ENCODE data around the gene WTIP. TPM values are rescaled to one million over a fixed set of nuclear protein-coding genes. Genes with fewer than 3 reads are reported as not detected.
A peak's percentile ranks its signal among the peaks of the same experiment; 100 is the strongest.

Gene WTIP
- polyA plus RNA-seq, 4 donors = 2.4 to 5.8 (median 3.8) TPM; not detected in 1

DNA sequence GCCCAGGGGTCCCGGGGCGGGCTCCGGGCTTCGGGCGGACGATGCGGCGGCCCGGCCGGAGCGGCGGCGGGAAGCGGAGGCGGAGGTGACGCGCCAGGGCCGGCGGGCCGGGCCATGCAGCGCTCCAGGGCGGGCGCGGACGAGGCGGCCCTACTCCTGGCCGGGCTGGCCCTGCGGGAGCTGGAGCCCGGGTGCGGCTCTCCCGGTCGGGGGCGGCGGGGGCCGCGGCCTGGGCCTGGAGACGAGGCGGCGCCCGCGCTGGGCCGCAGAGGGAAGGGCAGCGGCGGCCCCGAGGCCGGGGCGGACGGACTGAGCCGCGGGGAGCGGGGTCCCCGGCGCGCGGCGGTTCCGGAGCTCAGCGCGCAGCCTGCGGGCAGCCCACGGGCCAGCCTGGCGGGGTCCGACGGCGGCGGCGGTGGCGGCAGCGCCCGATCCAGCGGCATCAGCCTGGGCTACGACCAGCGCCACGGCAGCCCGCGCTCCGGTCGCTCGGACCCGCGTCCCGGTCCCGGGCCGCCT lies 362 bp downstream of the WTIP start:
- 1 to 3% (median 1%) methylated on average over 36 to 84 of the region's 84 CpGs for WGBS, 3 donors
- H3K4me1 ChIP-seq (ENCODE audit: control insufficient read depth in 3 of 3, insufficient read depth in 2 of 3, low read depth in 1 of 3, low read length in 2 of 3) = no peaks in the 10 kb centered on the region
- peak overlapping the region in 1 of 3 donors; percentile 43 for H3K27ac ChIP-seq (ENCODE audit: low read depth in 1 of 3, low read length in 2 of 3)
- H3K4me3 ChIP-seq (ENCODE audit: low read depth in 1 of 3, low read length in 3 of 3) = peak overlapping the region in 2 of 3 donors; percentile 42 to 55
- no peaks in the 10 kb centered on the region for H3K36me3 ChIP-seq (ENCODE audit: control insufficient read depth in 3 of 3, insufficient read depth in 2 of 3, low read depth in 1 of 3, low read length in 3 of 3)
- H3K27me3 ChIP-seq (ENCODE audit: control insufficient read depth in 3 of 3, insufficient read depth in 3 of 3, low read length in 3 of 3) = peaks cover 7 to 34% (median 23%) of the 10 kb centered on the region in 3 donors
- H3K9me3 ChIP-seq (ENCODE audit: control insufficient read depth in 2 of 2, insufficient read depth in 1 of 2, low read depth in 1 of 2, low read length in 1 of 2) = no peaks in the 10 kb centered on the region
- DNase-seq (peak in 1 of 2 donors; percentile 43), FAIRE-seq (no peak)

DNA sequence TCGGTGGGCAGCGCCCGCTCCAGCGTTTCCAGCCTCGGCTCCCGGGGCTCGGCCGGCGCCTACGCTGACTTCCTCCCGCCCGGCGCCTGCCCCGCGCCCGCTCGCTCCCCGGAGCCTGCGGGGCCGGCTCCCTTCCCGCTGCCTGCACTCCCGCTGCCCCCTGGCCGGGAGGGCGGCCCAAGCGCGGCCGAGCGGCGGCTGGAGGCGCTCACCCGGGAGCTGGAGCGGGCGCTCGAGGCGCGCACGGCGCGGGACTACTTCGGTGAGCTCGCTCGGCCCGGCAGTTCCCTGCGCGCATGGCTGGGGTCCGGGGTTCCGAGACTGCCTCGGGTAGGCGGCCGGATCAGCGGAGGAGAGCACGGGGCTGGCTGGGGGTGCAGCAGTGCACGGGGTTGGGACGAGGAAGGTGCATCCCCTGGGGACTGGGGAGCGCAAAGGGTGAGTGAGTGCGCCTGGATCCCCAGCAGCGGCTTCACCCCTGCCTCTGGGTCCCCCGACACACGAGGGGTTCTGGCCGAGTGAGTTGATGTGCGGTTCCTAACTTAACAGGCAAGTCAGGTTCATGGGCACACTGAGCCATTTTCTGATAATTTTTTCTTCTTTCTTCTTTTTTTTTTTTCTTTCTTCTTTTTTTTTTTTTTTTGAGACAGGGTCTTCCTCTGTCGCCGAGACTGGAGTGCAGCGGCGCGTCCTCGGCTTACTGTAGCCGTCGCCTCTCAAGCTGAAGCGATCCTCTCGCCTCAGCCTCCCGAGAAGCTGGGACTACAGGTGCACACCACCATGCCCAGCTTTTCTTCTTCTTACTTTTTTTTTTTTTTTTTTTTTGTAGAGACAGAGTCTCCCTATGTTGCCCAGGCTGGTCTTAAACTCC lies 1.1 kb downstream of the WTIP start:
- FAIRE-seq (no peak), DNase-seq (peak in 1 of 2 donors; percentile 48)
- H3K4me1 ChIP-seq (ENCODE audit: control insufficient read depth in 3 of 3, insufficient read depth in 2 of 3, low read depth in 1 of 3, low read length in 2 of 3) = no peaks in the 10 kb centered on the region
- peak overlapping the region; percentile 42 to 55 (median 48) for H3K4me3 ChIP-seq (ENCODE audit: low read depth in 1 of 3, low read length in 3 of 3)
- H3K36me3 ChIP-seq (ENCODE audit: control insufficient read depth in 3 of 3, insufficient read depth in 2 of 3, low read depth in 1 of 3, low read length in 3 of 3) = no peaks in the 10 kb centered on the region
- no peaks in the 10 kb centered on the region for H3K9me3 ChIP-seq (ENCODE audit: control insufficient read depth in 2 of 2, insufficient read depth in 1 of 2, low read depth in 1 of 2, low read length in 1 of 2)
- peaks cover 7 to 34% (median 23%) of the 10 kb centered on the region in 3 donors for H3K27me3 ChIP-seq (ENCODE audit: control insufficient read depth in 3 of 3, insufficient read depth in 3 of 3, low read length in 3 of 3)
- peak overlapping the region in 1 of 3 donors; percentile 43 for H3K27ac ChIP-seq (ENCODE audit: low read depth in 1 of 3, low read length in 2 of 3)
- WGBS, 3 donors = 6 to 13% (median 10%) methylated on average over 57 to 72 of the region's 72 CpGs

DNA sequence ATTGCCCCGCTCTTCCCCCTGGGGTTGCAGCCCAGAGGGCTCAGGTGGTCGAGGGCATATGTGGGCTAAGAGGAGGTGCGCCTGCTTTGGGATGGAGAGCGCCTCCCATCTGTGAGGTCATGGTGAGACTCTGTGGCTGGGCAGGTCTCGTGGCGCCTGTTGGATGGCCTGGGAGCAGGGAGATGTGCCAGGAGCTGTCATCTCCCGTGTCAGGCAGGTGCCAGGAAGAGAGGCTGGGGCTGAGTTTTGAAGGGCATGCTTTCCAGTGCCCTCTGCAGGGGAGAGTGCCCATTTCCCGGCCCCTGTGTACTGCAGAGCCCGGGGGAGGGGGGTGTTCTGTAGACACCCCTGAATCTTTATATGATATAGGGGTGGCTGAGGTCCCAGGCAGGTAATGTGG lies 2.8 kb downstream of the WTIP start:
- Histone ChIP-seq H3K27me3 (ENCODE audit: control insufficient read depth in 3 of 3, insufficient read depth in 3 of 3, low read length in 3 of 3) (peaks cover 7 to 34% (median 23%) of the 10 kb centered on the region in 3 donors), H3K9me3 (ENCODE audit: control insufficient read depth in 2 of 2, insufficient read depth in 1 of 2, low read depth in 1 of 2, low read length in 1 of 2) (no peaks in the 10 kb centered on the region), H3K4me3 (ENCODE audit: low read depth in 1 of 3, low read length in 3 of 3) (no peak overlapping the region), H3K27ac (ENCODE audit: low read depth in 1 of 3, low read length in 2 of 3) (no peak overlapping the region), H3K4me1 (ENCODE audit: control insufficient read depth in 3 of 3, insufficient read depth in 2 of 3, low read depth in 1 of 3, low read length in 2 of 3) (no peaks in the 10 kb centered on the region), H3K36me3 (ENCODE audit: control insufficient read depth in 3 of 3, insufficient read depth in 2 of 3, low read depth in 1 of 3, low read length in 3 of 3) (no peaks in the 10 kb centered on the region)
- WGBS, 3 donors = 64 to 80% (median 72%) methylated on average over 9 of the region's 9 CpGs
- FAIRE-seq (no peak), DNase-seq (no peak)

DNA sequence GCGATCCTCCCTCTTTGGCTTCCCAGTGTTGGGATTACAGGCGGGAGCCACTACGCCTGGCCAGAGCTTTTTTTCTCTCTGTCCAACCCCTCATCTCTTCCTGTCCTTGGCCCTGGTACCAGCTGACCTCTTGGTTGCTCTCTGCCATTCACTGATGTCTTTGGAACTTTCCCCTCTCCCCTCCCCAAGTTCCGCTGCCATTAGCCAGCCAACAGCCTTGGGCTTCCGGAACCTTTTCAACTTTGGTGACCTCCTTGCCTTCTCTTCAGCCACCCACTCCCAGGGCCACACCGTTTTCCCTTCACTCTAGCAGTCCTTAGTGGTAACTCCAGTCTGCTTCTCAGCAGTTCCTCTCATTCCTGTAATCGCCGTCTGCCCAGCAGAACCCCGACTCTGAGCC lies 4.3 kb downstream of the WTIP start:
- Histone ChIP-seq H3K27me3 (ENCODE audit: control insufficient read depth in 3 of 3, insufficient read depth in 3 of 3, low read length in 3 of 3) (peaks cover 3 to 22% (median 20%) of the 10 kb centered on the region in 3 donors), H3K4me1 (ENCODE audit: control insufficient read depth in 3 of 3, insufficient read depth in 2 of 3, low read depth in 1 of 3, low read length in 2 of 3) (no peaks in the 10 kb centered on the region), H3K4me3 (ENCODE audit: low read depth in 1 of 3, low read length in 3 of 3) (no peak overlapping the region), H3K36me3 (ENCODE audit: control insufficient read depth in 3 of 3, insufficient read depth in 2 of 3, low read depth in 1 of 3, low read length in 3 of 3) (no peaks in the 10 kb centered on the region), H3K27ac (ENCODE audit: low read depth in 1 of 3, low read length in 2 of 3) (no peak overlapping the region), H3K9me3 (ENCODE audit: control insufficient read depth in 2 of 2, insufficient read depth in 1 of 2, low read depth in 1 of 2, low read length in 1 of 2) (no peaks in the 10 kb centered on the region)
- WGBS, 3 donors = 80 to 86% (median 81%) methylated on average over 9 of the region's 9 CpGs
- FAIRE-seq (no peak), DNase-seq (no peak)

DNA sequence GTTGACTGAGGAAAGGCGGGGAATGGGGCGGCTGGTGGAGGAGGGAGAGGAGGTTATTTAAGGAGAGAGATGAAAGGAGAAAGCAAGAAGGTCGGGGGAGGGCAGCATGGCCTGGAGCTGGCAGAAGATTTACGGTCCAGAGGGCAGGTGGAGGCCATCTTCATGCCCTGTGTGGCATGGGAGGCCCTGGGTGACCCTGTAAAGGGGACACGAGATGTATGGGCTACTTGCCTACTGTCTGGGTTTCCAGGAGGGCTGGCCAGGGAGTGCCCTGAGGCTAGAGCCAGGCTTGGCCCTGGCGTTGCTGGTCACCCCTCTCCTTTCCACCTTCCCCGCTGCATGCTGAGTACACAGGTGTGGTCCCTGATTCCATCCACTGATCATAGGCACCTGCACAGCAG lies 6.1 kb downstream of the WTIP start:
- no peaks in the 10 kb centered on the region for H3K4me1 ChIP-seq (ENCODE audit: control insufficient read depth in 3 of 3, insufficient read depth in 2 of 3, low read depth in 1 of 3, low read length in 2 of 3)
- FAIRE-seq (no peak), DNase-seq (no peak)
- 77 to 81% (median 80%) methylated on average over 7 of the region's 7 CpGs for WGBS, 3 donors
- H3K27ac ChIP-seq (ENCODE audit: low read depth in 1 of 3, low read length in 2 of 3) = no peak overlapping the region
- no peaks in the 10 kb centered on the region for H3K36me3 ChIP-seq (ENCODE audit: control insufficient read depth in 3 of 3, insufficient read depth in 2 of 3, low read depth in 1 of 3, low read length in 3 of 3)
- H3K4me3 ChIP-seq (ENCODE audit: low read depth in 1 of 3, low read length in 3 of 3) = no peak overlapping the region
- H3K9me3 ChIP-seq (ENCODE audit: control insufficient read depth in 2 of 2, insufficient read depth in 1 of 2, low read depth in 1 of 2, low read length in 1 of 2) = no peaks in the 10 kb centered on the region
- peaks cover under 1 to 16% (median 7%) of the 10 kb centered on the region in 3 donors for H3K27me3 ChIP-seq (ENCODE audit: control insufficient read depth in 3 of 3, insufficient read depth in 3 of 3, low read length in 3 of 3)

DNA sequence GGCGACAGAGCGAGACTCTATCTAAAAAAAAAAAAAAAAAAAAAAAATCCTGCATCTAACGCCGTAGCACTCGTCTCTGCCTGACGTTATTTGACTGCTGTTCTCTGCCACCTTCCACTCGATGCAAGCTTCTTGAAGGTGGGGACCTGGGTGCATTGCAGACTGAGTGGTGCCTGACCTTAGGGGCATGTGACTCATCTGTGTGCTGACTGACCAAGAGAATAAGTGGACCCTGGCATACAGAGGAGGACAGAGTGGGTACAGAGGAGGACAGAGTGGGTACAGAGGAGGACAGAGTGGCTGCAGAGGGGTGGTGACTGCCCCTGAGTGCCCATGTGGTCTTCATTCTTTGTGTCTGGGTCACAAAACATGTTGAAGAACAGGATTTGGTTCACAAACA lies 7.6 kb downstream of the WTIP start:
- Histone ChIP-seq H3K27ac (ENCODE audit: low read depth in 1 of 3, low read length in 2 of 3) (no peak overlapping the region), H3K27me3 (ENCODE audit: control insufficient read depth in 3 of 3, insufficient read depth in 3 of 3, low read length in 3 of 3) (peaks cover 0 to 4% (median 4%) of the 10 kb centered on the region in 3 donors), H3K4me3 (ENCODE audit: low read depth in 1 of 3, low read length in 3 of 3) (no peak overlapping the region), H3K4me1 (ENCODE audit: control insufficient read depth in 3 of 3, insufficient read depth in 2 of 3, low read depth in 1 of 3, low read length in 2 of 3) (no peaks in the 10 kb centered on the region), H3K36me3 (ENCODE audit: control insufficient read depth in 3 of 3, insufficient read depth in 2 of 3, low read depth in 1 of 3, low read length in 3 of 3) (peaks cover 0 to 4% (median 4%) of the 10 kb centered on the region in 3 donors), H3K9me3 (ENCODE audit: control insufficient read depth in 2 of 2, insufficient read depth in 1 of 2, low read depth in 1 of 2, low read length in 1 of 2) (no peaks in the 10 kb centered on the region)
- DNase-seq (no peak), FAIRE-seq (no peak)
- 74 to 85% (median 83%) methylated on average over 5 to 7 of the region's 7 CpGs for WGBS, 3 donors

DNA sequence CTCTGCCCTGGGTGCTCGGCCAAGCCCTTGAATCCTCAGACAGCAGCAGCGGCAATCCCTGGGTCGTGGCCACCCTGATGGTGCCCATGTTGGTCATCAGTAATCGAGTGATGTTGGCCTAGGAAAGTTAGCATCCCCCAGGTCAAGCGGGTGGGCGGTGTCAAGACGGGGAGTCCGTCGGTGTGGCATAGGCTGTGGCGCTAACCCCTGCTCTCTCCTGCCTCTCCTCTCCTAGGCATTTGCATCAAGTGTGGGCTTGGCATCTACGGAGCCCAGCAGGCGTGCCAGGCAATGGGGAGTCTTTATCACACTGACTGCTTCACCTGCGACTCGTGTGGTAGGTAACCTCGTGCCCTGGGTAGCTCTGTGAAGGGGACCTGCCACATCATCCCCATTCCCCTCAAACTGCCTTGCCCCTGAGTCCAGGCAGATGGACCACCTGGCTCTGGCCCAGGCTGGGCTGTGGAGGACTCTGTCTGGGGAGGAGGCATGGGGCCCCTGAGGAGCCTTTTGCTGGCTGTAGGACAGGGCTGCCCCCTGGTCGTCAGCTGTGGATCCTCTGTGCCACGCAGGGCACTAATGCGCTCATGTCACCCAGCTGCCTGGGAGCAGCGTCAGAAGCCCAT lies 8.7 kb downstream of the WTIP start:
- no peak overlapping the region for H3K27ac ChIP-seq (ENCODE audit: low read depth in 1 of 3, low read length in 2 of 3)
- FAIRE-seq = no peak
- H3K4me1 ChIP-seq (ENCODE audit: control insufficient read depth in 3 of 3, insufficient read depth in 2 of 3, low read depth in 1 of 3, low read length in 2 of 3) = no peaks in the 10 kb centered on the region
- H3K27me3 ChIP-seq (ENCODE audit: control insufficient read depth in 3 of 3, insufficient read depth in 3 of 3, low read length in 3 of 3) = no peaks in the 10 kb centered on the region
- DNase-seq = no peak
- H3K36me3 ChIP-seq (ENCODE audit: control insufficient read depth in 3 of 3, insufficient read depth in 2 of 3, low read depth in 1 of 3, low read length in 3 of 3) = peaks cover 0 to 12% (median 4%) of the 10 kb centered on the region in 3 donors
- no peak overlapping the region for H3K4me3 ChIP-seq (ENCODE audit: low read depth in 1 of 3, low read length in 3 of 3)
- H3K9me3 ChIP-seq (ENCODE audit: control insufficient read depth in 2 of 2, insufficient read depth in 1 of 2, low read depth in 1 of 2, low read length in 1 of 2) = no peaks in the 10 kb centered on the region
- WGBS, 3 donors = 87 to 90% (median 89%) methylated on average over 19 of the region's 19 CpGs

DNA sequence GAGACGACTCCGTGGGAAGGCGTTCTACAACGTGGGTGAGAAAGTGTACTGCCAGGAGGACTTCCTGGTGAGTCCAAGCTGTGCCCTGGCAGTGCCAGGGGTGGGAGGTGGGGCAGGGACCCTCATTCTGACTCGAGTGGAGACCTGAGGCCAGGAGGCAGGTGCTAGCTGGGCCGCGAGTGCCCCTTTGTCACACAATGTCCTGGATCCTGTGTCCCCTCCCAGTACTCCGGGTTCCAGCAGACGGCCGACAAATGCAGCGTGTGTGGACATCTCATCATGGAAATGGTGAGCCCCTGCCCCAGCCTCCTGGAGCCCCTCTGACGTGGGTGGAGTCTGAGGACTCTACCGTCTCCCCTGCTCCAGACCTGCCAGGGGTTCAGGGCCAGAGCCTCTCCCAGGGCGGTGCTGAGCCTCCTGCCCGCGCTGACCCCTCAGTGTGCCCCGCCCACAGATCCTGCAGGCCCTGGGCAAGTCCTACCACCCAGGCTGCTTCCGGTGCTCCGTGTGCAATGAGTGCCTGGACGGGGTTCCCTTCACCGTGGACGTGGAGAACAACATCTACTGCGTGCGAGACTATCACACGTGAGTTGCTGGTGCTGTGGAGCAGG lies 11.6 kb downstream of the WTIP start:
- peaks cover 0 to 17% (median 4%) of the 10 kb centered on the region in 3 donors for H3K36me3 ChIP-seq (ENCODE audit: control insufficient read depth in 3 of 3, insufficient read depth in 2 of 3, low read depth in 1 of 3, low read length in 3 of 3)
- H3K27ac ChIP-seq (ENCODE audit: low read depth in 1 of 3, low read length in 2 of 3) = no peak overlapping the region
- H3K4me1 ChIP-seq (ENCODE audit: control insufficient read depth in 3 of 3, insufficient read depth in 2 of 3, low read depth in 1 of 3, low read length in 2 of 3) = no peaks in the 10 kb centered on the region
- H3K9me3 ChIP-seq (ENCODE audit: control insufficient read depth in 2 of 2, insufficient read depth in 1 of 2, low read depth in 1 of 2, low read length in 1 of 2) = no peaks in the 10 kb centered on the region
- H3K27me3 ChIP-seq (ENCODE audit: control insufficient read depth in 3 of 3, insufficient read depth in 3 of 3, low read length in 3 of 3) = no peaks in the 10 kb centered on the region
- FAIRE-seq (no peak), DNase-seq (no peak)
- 68 to 86% (median 81%) methylated on average over 25 of the region's 25 CpGs for WGBS, 3 donors
- H3K4me3 ChIP-seq (ENCODE audit: low read depth in 1 of 3, low read length in 3 of 3) = no peak overlapping the region
